GM19438 (cell line): ENCODE data around the gene RASSF8.

ENCODE experiments used
- ATAC-seq: cut with Tn5 transposase; IDR thresholded peaks from one replicate; pipeline ENCODE4 v1.9.1; 2021; ENCODE audit warnings: low read depth; ENCODE audit not compliant: unreplicated experiment

Gene RASSF8, protein sequence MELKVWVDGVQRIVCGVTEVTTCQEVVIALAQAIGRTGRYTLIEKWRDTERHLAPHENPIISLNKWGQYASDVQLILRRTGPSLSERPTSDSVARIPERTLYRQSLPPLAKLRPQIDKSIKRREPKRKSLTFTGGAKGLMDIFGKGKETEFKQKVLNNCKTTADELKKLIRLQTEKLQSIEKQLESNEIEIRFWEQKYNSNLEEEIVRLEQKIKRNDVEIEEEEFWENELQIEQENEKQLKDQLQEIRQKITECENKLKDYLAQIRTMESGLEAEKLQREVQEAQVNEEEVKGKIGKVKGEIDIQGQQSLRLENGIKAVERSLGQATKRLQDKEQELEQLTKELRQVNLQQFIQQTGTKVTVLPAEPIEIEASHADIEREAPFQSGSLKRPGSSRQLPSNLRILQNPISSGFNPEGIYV

GRCh38 chr12:25958428-25959070 lies at the start of gene RASSF8:
RASSF8 (plus strand) TSS chr12:25958682; CDS start chr12:26055344, 96,662 bp downstream.
- peak; percentile 79 for ATAC-seq

DNA sequence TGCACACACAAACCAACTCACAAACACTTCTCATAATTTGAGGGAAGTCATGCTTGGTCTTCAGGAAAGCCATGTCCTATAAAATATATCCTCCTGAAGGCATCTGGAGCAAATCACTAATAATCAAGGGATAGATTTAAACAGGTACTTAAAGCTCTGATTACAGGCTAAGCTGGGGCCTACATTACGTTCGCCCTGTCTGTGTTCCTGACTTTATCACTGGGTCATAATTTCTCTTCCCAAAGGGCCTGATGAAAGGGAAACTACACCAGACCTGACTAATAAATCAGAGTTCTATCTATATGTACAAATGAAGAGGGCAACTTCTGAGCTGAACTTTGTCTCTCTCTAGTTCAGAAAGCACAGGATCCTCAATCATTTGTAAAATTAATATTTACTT lies 43.9 kb upstream of the RASSF8 start:
- ATAC-seq, result no peak

DNA sequence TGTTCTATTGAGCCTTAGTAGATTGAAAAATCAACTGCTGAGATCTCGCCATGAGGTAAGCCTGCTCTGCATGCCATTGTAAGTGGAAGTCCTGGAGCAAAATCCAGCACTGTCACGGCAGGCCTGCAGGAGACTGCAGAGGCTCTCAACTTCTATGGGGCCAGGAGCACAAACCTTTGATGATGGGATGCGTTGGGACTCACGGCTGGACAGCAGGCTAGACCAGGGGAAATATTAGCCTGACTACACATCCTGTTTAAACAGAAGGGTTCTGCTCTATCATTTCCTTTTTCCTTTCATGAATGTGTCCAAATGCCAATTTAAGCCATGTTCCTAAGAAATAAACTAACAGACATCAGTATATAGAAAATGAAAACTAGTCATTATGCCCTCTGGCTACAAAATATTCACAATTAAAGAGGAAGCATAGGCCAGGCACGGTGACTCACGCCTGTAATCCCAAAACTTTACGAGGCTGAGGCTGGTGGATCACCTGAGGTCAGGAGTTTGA lies 33.9 kb upstream of the RASSF8 start:
- ATAC-seq, result no peak

GRCh38 chr12:25925064-25925463 lies 33.4 kb upstream of the RASSF8 start:
- no peak for ATAC-seq

DNA sequence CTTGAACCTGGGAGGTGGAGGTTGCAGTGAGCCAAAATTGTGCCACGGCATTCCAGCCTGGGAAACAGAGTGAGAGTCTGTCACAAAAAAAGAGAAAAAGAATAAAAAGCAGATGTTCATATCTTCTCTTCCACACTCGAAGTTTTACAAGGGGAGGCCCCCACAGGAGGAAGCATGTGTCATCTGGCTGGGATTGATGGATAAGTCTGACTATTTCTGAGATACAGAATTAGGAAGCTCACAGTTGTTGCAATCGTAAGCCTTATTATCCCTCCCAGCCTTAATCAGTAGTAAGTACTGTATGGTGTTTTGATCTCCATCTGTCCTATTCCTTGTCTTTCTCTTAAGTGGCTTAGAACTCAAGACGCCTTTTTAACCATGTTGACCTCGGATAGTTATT lies 31.9 kb upstream of the RASSF8 start:
- ATAC-seq, result no peak

- ATAC-seq, result no peak
These were observed 29.3 kb upstream of the RASSF8 start for GRCh38 chr12:25929142-25929541.

DNA sequence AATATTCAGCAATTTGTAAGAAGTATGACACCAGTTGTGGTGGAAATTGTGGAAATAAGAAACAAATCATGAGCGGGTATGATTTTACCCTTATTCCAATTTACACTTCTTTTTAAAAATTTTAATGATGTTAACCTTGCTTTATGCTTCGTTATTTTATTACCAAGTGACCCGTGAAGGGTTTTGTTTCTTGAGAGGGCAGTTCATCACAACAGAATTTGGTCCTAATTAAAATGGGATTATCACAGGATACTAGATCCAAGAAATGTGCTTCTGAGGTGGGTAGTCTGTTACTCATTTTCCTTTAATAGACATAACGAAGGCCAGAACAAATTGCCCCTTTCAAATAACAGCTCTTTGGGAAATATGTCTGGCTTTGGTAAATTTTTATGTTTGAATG lies 25.5 kb upstream of the RASSF8 start:
- no peak for ATAC-seq

GRCh38 chr12:25934456-25934855 lies 24.0 kb upstream of the RASSF8 start:
- no peak for ATAC-seq

- no peak for ATAC-seq
These were observed 22.9 kb upstream of the RASSF8 start for GRCh38 chr12:25935355-25936144.

DNA sequence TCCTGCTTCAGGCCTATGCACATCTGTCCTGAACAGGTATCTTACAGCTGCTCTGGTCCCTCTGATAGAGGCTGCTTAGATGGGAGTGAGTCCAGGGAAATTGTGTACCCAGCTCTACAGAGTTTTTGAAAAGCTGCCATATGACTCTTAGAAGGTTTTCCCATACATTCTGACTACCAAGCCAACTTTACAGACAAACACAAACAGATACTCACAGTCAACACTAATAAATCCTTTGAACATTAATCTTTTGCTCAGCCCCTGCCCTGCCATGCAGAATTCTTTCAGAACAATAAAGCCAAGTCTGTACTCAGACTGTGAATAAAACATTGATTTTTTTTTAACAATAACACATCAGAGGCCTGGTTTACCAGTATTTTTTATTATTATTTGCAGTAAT lies 21.4 kb upstream of the RASSF8 start:
- ATAC-seq, result no peak

DNA sequence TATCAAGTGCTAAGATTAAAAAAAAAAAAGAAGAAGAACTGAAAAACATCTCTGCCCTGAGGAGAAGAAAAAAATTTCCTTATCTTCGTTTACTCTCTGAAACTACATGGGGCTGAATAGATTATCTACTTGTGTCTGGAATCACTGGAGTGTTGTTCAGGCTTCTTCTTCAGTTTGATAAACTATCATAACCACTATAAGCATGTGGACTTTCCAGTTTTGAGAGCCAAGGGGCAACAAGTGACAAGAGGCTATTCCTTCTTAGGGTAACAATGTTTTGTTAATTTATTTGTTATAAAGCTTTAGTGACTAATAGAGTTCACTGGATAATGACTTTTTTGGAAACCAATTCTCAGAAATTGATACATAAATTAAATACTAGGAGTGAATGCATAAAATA lies 19.9 kb upstream of the RASSF8 start:
- no peak for ATAC-seq

DNA sequence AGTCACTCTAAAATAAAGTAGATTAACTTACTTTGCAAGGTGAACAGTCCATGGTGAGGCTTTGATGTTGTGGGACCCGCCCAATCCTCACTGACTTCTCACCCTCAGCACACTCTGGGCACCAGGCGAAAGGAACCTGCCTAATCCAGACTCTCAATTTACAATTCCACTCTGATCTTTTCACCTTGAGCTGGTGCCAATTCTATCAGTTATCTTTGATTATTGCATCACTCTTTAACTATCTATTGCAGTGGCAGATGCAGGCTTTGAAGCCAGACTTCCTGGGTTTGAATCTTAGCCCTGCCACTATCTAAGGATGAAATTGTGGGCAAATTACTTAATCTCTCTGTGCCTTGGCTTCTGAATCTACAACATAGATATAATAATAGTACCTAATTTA lies 18.9 kb upstream of the RASSF8 start:
- ATAC-seq, result no peak

- no peak for ATAC-seq
These were observed 17.6 kb upstream of the RASSF8 start for GRCh38 chr12:25940886-25941285.

- ATAC-seq, result no peak
These were observed 15.8 kb upstream of the RASSF8 start for GRCh38 chr12:25942709-25943108.

- no peak for ATAC-seq
These were observed 14.5 kb upstream of the RASSF8 start for GRCh38 chr12:25943940-25944339.

DNA sequence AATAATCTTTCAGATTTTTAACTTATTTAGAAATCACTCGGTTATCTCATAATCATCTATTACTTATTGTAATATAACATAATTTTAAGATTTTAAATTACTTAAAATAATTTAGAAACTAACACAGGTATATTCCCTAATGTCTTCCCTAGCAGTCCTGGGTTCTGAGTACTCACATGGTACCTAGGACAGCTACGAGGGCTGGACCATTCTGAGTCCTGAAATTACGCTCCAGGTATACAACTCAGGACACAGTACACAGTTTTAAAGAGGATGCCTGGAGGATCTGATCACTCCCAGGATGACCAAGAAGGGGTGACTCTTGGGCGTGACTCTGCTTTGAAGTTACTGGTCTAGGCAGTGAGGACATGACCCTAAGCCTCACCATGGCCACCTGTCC lies 9.1 kb upstream of the RASSF8 start:
- no peak for ATAC-seq

DNA sequence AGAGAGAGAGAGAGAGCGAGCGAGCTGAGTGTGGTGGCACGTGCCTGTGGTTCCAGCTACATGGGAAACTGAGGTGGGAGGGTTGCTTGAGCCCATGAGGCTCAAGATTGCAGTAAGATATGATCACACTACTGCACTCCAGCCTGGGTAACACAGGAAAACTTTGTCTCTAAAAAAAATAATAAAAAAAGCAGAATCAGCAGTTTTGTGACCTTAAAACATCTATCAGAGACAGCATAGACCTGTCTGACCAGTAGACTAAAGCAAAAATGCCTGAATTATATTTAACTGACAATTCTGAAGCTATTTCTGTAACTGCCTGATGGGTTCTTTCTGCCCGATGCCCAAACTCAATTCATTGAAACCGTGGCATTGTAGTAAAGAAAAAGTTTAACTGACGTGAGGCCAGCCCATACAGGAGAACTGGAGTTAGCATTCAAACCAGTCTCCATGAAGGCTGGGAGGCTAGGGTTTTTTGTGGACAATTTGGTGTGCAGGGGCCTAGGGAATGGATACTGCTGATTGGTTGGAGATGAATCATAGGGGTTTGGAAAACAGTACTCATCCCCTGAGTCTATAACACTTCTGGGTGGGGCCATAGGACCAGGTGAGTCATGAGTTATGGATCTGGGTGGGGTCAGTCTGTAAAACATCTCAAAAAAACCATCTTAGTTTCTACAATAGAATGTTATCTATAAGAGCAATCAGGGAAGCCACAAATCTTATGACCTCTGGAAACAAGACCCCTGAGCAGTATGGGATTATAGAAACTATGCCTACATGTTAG lies 8.0 kb upstream of the RASSF8 start:
- ATAC-seq, result no peak

DNA sequence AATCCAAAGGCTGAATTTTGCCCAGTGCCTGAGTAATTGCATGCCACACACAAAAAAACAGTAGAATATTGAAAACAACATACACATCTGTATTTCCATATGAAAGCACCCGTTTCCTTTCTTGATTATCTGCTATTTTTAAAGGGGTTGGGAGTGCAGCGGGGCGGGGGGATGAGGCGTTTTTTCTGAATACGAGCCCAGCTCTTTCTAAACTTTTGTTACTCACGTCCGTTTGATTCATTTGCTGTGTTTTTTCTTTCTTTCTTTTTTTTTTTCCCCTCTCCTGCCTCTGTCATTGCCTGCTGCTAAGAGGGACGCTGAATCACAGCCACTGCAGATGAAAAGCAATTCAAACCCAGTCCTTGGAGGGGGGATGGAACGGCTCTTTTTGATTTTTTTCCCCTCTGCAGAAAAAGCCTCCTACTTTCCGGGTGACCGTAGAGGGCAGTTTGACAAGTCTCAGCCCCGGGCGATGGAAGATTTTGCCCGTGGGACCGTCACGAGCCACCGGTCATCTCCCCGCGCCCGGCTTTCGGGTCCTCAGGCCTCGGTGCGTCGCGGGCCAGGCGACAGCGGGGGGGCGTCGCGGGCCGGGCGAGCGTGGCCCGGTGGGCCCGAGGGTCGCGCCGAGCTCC lies 572 bp upstream of the RASSF8 start:
- ATAC-seq, result peak; percentile 20

DNA sequence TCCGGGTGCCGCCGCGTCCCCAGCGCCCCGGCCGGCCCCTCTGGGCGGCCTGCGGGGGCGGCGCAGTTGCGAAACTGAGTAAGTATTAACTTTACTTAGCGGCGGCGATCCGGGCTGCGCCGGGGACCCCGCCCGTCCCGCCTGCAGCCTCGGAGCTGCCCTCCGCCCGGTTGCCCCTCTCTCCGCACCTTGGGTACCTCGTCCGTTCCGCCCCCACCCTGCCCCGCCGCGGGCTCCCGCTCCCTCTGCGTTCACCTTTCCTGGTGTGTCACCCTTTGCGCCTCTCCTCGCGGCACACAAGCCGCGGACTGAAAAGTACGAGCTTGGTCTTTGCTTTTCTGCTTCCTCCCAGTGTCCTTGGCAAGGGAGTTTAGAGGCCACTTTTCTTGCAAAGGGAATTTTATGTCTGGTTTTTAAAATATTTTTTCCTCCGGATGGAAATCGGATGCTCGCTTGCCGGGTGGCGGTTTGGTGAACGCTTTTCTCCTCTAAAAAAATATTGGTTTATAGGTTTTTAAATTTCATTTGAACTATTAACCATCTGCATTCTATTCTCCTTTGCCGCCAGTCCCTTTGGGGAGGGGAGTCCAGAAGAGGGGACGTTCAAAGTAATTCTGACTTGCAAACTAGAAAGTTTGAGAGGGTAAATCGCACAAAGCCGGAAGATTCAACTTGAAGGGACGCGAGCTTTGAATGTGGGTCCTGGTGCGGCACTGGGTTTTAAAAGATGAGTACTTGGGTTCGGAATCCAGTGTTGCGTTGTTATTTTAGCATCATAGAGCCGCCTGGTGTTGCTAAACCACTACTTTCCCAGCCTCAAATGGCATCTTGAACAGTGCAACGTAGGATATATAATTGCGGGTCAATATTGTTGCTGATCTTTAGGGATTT lies 834 bp downstream of the RASSF8 start:
- ATAC-seq, result no peak
